ENCODE data around the gene SCAND1.
"Not testable (repeated sequence)": the region's sequence is repeated elsewhere in the genome, so short reads cannot be mapped to it uniquely, and the experiment has no call there.

Gene SCAND1

GRCh38 chr20:35959291-35959690, 5.0 kb upstream of the SCAND1 start:
- DNase-seq (ENCODE audit: low spot score), result not testable (repeated sequence)

GRCh38 chr20:35956616-35957015, 2.3 kb upstream of the SCAND1 start:
- no peak for DNase-seq (ENCODE audit: low spot score)

- no peak for DNase-seq (ENCODE audit: low spot score)
These were observed 577 bp upstream of the SCAND1 start for GRCh38 chr20:35954907-35955251.

- DNase-seq (ENCODE audit: low spot score), result peak; percentile 73
These were observed 709 bp downstream of the SCAND1 start for GRCh38 chr20:35953387-35954199.

GRCh38 chr20:35952480-35953386, 1.6 kb downstream of the SCAND1 start:
- no peak for DNase-seq (ENCODE audit: low spot score)

- DNase-seq (ENCODE audit: low spot score), result not testable (repeated sequence)
These were observed 2.2 kb downstream of the SCAND1 start for GRCh38 chr20:35952080-35952479.

GRCh38 chr20:35950093-35950492, 4.2 kb downstream of the SCAND1 start:
- no peak for DNase-seq (ENCODE audit: low spot score)

GRCh38 chr20:35947907-35948306, 6.4 kb downstream of the SCAND1 start:
- DNase-seq (ENCODE audit: low spot score), result no peak

- peak; percentile 56 for DNase-seq (ENCODE audit: low spot score)
These were observed 6.8 kb downstream of the SCAND1 start for GRCh38 chr20:35947489-35947888.

- DNase-seq (ENCODE audit: low spot score), result peak; percentile 63
These were observed 12.1 kb downstream of the SCAND1 start for GRCh38 chr20:35942243-35942642.

- DNase-seq (ENCODE audit: low spot score), result no peak
These were observed 12.7 kb downstream of the SCAND1 start for GRCh38 chr20:35941620-35942019.

- no peak for DNase-seq (ENCODE audit: low spot score)
These were observed 15.0 kb downstream of the SCAND1 start for GRCh38 chr20:35939264-35939663.

GRCh38 chr20:35934050-35934449, 20.3 kb downstream of the SCAND1 start:
- DNase-seq (ENCODE audit: low spot score), result no peak

- no peak for DNase-seq (ENCODE audit: low spot score)
These were observed 25.0 kb downstream of the SCAND1 start for GRCh38 chr20:35929301-35929700.

GRCh38 chr20:35920523-35920922, 33.8 kb downstream of the SCAND1 start:
- DNase-seq (ENCODE audit: low spot score), result no peak

- DNase-seq (ENCODE audit: low spot score), result no peak
These were observed 36.3 kb downstream of the SCAND1 start for GRCh38 chr20:35918021-35918420.

GRCh38 chr20:35917077-35917476, 37.2 kb downstream of the SCAND1 start:
- DNase-seq (ENCODE audit: low spot score), result no peak

GRCh38 chr20:35912881-35913280, 41.4 kb downstream of the SCAND1 start:
- no peak for DNase-seq (ENCODE audit: low spot score)

GRCh38 chr20:35910254-35910653, 44.0 kb downstream of the SCAND1 start:
- DNase-seq (ENCODE audit: low spot score), result no peak

- DNase-seq (ENCODE audit: low spot score), result no peak
These were observed 44.5 kb downstream of the SCAND1 start for GRCh38 chr20:35909796-35910195.

- no peak for DNase-seq (ENCODE audit: low spot score)
These were observed 45.1 kb downstream of the SCAND1 start for GRCh38 chr20:35909176-35909575.

- no peak for DNase-seq (ENCODE audit: low spot score)
These were observed 46.3 kb downstream of the SCAND1 start for GRCh38 chr20:35908007-35908406.

GRCh38 chr20:35907017-35907701, 47.1 kb downstream of the SCAND1 start:
- DNase-seq (ENCODE audit: low spot score), result no peak
